HEK293 (cell line): ENCODE results near the gene FLT3LG.

Experiments
- GLIS1 ChIP-seq: fragments of 450-650 bp; formaldehyde crosslinking; IDR thresholded peaks from 2 replicates; pipeline ENCODE4 v1.5.1; 2016; ENCODE audit warnings: missing biosample characterization, missing genetic modification characterization
- REPIN1 ChIP-seq: fragments of 450-650 bp; formaldehyde crosslinking; IDR thresholded peaks from 2 replicates; pipeline ENCODE4 v1.5.1; 2017; ENCODE audit warnings: missing biosample characterization, missing genetic modification characterization, low read depth
- SP2 ChIP-seq: fragments of 450-650 bp; formaldehyde crosslinking; IDR thresholded peaks from 2 replicates; pipeline ENCODE4 v1.5.1; 2016; ENCODE audit warnings: missing biosample characterization, missing genetic modification characterization
- ZBTB20 ChIP-seq: fragments of 450-650 bp; formaldehyde crosslinking; IDR thresholded peaks from 2 replicates; pipeline ENCODE4 v1.5.1; 2016; ENCODE audit warnings: missing biosample characterization, missing genetic modification characterization
- ZNF132 ChIP-seq: fragments of 450-650 bp; formaldehyde crosslinking; IDR thresholded peaks from 2 replicates; pipeline ENCODE4 v1.5.1; 2017; ENCODE audit warnings: missing biosample characterization, missing genetic modification characterization, borderline replicate concordance
- ZNF169 ChIP-seq: fragments of 450-650 bp; formaldehyde crosslinking; IDR thresholded peaks from 2 replicates; pipeline ENCODE4 v1.5.1; 2016; ENCODE audit warnings: missing biosample characterization, missing genetic modification characterization
- ZNF223 ChIP-seq: fragments of 450-650 bp; formaldehyde crosslinking; IDR thresholded peaks from 2 replicates; pipeline ENCODE4 v1.5.1; 2016; ENCODE audit warnings: missing biosample characterization, missing genetic modification characterization
- ZNF274 ChIP-seq, 2 experiments: fragments of 200-500 bp in 1 of 2; fragments of 450-650 bp in 1 of 2; sonication (Bioruptor generic) in 1 of 2; formaldehyde crosslinking in 1 of 2; IDR thresholded peaks; 2 replicates each; pipeline versions ENCODE4 v1.5.1 to v1.6.1; 2014 to 2016; ENCODE audit warnings: borderline replicate concordance in 1 of 2, inconsistent platforms in 1 of 2, low read length in 1 of 2, missing biosample characterization in 1 of 2, missing genetic modification characterization in 1 of 2
- ZNF37A ChIP-seq: fragments of 450-650 bp; IDR thresholded peaks from 2 replicates; pipeline ENCODE4 v1.5.1; 2018; ENCODE audit warnings: missing biosample characterization, missing genetic modification characterization
- ZNF398 ChIP-seq: fragments of 450-650 bp; formaldehyde crosslinking; IDR thresholded peaks from 2 replicates; pipeline ENCODE4 v1.5.1; 2017; ENCODE audit warnings: missing biosample characterization, missing genetic modification characterization
- ZNF423 ChIP-seq: fragments of 450-650 bp; formaldehyde crosslinking; IDR thresholded peaks from 2 replicates; pipeline ENCODE4 v1.5.1; 2016; ENCODE audit warnings: missing biosample characterization, missing genetic modification characterization
- ZNF501 ChIP-seq: fragments of 450-650 bp; formaldehyde crosslinking; IDR thresholded peaks from 2 replicates; pipeline ENCODE4 v1.5.1; 2016; ENCODE audit warnings: missing biosample characterization, missing genetic modification characterization
- ZNF571 ChIP-seq: fragments of 450-650 bp; formaldehyde crosslinking; IDR thresholded peaks from 2 replicates; pipeline ENCODE4 v1.5.0; 2017; ENCODE audit warnings: missing biosample characterization, missing genetic modification characterization
- ZNF654 ChIP-seq: fragments of 450-650 bp; formaldehyde crosslinking; IDR thresholded peaks from 2 replicates; pipeline ENCODE4 v1.5.1; 2016; ENCODE audit warnings: low read depth, missing biosample characterization, missing genetic modification characterization
- ZNF701 ChIP-seq: fragments of 450-650 bp; formaldehyde crosslinking; IDR thresholded peaks from 2 replicates; pipeline ENCODE4 v1.5.1; 2016; ENCODE audit warnings: missing biosample characterization, missing genetic modification characterization
- ZNF76 ChIP-seq: fragments of 450-650 bp; formaldehyde crosslinking; IDR thresholded peaks from 2 replicates; pipeline ENCODE4; 2016; ENCODE audit warnings: low read depth, missing biosample characterization, missing genetic modification characterization, borderline replicate concordance
- ZSCAN23 ChIP-seq: fragments of 450-650 bp; formaldehyde crosslinking; IDR thresholded peaks from 2 replicates; pipeline ENCODE4 v1.5.1; 2016; ENCODE audit warnings: missing biosample characterization, missing genetic modification characterization
- TF ChIP-seq, protein P1 (sequence below): fragments of 450-650 bp; formaldehyde crosslinking; IDR thresholded peaks from 2 replicates; pipeline ENCODE4 v1.5.1; 2016; ENCODE audit warnings: missing biosample characterization, missing genetic modification characterization, borderline replicate concordance
- TF ChIP-seq, protein P2 (sequence below): fragments of 450-650 bp; formaldehyde crosslinking; IDR thresholded peaks from 2 replicates; pipeline ENCODE4 v1.5.1; 2017; ENCODE audit warnings: missing biosample characterization, mild to moderate bottlenecking, missing genetic modification characterization, moderate library complexity
- TF ChIP-seq, protein P3 (sequence below): fragments of 450-650 bp; formaldehyde crosslinking; conservative IDR thresholded peaks from 2 replicates; pipeline ENCODE4 v1.5.1; 2016; ENCODE audit warnings: low read depth, missing biosample characterization, missing genetic modification characterization
- TF ChIP-seq, protein P4 (sequence below): fragments of 450-650 bp; formaldehyde crosslinking; IDR thresholded peaks from 2 replicates; pipeline ENCODE4 v1.5.1; 2016; ENCODE audit warnings: missing biosample characterization, missing genetic modification characterization

The FLT3LG gene

GRCh38 chr19:49533551-49534488, 59.8 kb downstream of the FLT3LG start (continued):
- TF ChIP-seq, protein P1, sequence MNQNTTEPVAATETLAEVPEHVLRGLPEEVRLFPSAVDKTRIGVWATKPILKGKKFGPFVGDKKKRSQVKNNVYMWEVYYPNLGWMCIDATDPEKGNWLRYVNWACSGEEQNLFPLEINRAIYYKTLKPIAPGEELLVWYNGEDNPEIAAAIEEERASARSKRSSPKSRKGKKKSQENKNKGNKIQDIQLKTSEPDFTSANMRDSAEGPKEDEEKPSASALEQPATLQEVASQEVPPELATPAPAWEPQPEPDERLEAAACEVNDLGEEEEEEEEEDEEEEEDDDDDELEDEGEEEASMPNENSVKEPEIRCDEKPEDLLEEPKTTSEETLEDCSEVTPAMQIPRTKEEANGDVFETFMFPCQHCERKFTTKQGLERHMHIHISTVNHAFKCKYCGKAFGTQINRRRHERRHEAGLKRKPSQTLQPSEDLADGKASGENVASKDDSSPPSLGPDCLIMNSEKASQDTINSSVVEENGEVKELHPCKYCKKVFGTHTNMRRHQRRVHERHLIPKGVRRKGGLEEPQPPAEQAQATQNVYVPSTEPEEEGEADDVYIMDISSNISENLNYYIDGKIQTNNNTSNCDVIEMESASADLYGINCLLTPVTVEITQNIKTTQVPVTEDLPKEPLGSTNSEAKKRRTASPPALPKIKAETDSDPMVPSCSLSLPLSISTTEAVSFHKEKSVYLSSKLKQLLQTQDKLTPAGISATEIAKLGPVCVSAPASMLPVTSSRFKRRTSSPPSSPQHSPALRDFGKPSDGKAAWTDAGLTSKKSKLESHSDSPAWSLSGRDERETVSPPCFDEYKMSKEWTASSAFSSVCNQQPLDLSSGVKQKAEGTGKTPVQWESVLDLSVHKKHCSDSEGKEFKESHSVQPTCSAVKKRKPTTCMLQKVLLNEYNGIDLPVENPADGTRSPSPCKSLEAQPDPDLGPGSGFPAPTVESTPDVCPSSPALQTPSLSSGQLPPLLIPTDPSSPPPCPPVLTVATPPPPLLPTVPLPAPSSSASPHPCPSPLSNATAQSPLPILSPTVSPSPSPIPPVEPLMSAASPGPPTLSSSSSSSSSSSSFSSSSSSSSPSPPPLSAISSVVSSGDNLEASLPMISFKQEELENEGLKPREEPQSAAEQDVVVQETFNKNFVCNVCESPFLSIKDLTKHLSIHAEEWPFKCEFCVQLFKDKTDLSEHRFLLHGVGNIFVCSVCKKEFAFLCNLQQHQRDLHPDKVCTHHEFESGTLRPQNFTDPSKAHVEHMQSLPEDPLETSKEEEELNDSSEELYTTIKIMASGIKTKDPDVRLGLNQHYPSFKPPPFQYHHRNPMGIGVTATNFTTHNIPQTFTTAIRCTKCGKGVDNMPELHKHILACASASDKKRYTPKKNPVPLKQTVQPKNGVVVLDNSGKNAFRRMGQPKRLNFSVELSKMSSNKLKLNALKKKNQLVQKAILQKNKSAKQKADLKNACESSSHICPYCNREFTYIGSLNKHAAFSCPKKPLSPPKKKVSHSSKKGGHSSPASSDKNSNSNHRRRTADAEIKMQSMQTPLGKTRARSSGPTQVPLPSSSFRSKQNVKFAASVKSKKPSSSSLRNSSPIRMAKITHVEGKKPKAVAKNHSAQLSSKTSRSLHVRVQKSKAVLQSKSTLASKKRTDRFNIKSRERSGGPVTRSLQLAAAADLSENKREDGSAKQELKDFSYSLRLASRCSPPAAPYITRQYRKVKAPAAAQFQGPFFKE (tag by site-specific recombination) = no peak
- TF ChIP-seq REPIN1 (tag by site-specific recombination) = no peak
- TF ChIP-seq ZNF132 = no peak
- TF ChIP-seq ZNF501 (tag by site-specific recombination) = no peak
- TF ChIP-seq ZNF423 (tag by site-specific recombination) = no peak
- TF ChIP-seq, protein P2, sequence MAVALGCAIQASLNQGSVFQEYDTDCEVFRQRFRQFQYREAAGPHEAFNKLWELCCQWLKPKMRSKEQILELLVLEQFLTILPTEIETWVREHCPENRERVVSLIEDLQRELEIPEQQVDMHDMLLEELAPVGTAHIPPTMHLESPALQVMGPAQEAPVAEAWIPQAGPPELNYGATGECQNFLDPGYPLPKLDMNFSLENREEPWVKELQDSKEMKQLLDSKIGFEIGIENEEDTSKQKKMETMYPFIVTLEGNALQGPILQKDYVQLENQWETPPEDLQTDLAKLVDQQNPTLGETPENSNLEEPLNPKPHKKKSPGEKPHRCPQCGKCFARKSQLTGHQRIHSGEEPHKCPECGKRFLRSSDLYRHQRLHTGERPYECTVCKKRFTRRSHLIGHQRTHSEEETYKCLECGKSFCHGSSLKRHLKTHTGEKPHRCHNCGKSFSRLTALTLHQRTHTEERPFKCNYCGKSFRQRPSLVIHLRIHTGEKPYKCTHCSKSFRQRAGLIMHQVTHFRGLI (tag by site-specific recombination) = no peak
- TF ChIP-seq ZNF169 = no peak
- peak; percentile 81 for TF ChIP-seq GLIS1 (tag by site-specific recombination)
- TF ChIP-seq, protein P3, sequence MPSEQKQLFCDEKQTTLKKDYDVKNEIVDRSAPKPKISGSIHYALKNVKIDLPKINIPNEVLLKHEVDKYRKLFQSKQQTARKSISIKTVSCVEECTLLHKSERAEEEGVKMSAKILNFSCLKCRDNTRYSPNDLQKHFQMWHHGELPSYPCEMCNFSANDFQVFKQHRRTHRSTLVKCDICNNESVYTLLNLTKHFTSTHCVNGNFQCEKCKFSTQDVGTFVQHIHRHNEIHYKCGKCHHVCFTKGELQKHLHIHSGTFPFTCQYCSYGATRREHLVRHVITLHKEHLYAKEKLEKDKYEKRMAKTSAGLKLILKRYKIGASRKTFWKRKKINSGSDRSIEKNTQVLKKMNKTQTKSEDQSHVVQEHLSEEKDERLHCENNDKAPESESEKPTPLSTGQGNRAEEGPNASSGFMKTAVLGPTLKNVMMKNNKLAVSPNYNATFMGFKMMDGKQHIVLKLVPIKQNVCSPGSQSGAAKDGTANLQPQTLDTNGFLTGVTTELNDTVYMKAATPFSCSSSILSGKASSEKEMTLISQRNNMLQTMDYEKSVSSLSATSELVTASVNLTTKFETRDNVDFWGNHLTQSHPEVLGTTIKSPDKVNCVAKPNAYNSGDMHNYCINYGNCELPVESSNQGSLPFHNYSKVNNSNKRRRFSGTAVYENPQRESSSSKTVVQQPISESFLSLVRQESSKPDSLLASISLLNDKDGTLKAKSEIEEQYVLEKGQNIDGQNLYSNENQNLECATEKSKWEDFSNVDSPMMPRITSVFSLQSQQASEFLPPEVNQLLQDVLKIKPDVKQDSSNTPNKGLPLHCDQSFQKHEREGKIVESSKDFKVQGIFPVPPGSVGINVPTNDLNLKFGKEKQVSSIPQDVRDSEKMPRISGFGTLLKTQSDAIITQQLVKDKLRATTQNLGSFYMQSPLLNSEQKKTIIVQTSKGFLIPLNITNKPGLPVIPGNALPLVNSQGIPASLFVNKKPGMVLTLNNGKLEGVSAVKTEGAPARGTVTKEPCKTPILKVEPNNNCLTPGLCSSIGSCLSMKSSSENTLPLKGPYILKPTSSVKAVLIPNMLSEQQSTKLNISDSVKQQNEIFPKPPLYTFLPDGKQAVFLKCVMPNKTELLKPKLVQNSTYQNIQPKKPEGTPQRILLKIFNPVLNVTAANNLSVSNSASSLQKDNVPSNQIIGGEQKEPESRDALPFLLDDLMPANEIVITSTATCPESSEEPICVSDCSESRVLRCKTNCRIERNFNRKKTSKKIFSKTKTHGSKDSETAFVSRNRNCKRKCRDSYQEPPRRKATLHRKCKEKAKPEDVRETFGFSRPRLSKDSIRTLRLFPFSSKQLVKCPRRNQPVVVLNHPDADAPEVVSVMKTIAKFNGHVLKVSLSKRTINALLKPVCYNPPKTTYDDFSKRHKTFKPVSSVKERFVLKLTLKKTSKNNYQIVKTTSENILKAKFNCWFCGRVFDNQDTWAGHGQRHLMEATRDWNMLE (tag by site-specific recombination) = no peak
- no peak for TF ChIP-seq ZSCAN23 (tag by site-specific recombination)
- TF ChIP-seq ZNF654 = no peak
- peak; percentile 80 for TF ChIP-seq ZBTB20 (tag by site-specific recombination)
- TF ChIP-seq ZNF701 = no peak
- no peak for TF ChIP-seq ZNF571
- TF ChIP-seq ZNF37A (tag by site-specific recombination) = no peak
- no peak for TF ChIP-seq ZNF274 (IDR thresholded peaks at IDR 0.05; ENCODE audit: low read length)
- TF ChIP-seq ZNF274 (tag by site-specific recombination; IDR thresholded peaks at IDR 0.05; ENCODE audit: borderline replicate concordance) = no peak
- TF ChIP-seq ZNF223 (tag by site-specific recombination) = no peak
- TF ChIP-seq ZNF398 (tag by site-specific recombination) = 0 out of 2 replicates have a peak, but pooled peaks have one; percentile 15
- TF ChIP-seq SP2 (tag by site-specific recombination) = peak; percentile 64
- TF ChIP-seq ZNF76 (tag by site-specific recombination) = 0 out of 2 replicates have a peak, but pooled peaks have one; percentile 23
- TF ChIP-seq, protein P4, sequence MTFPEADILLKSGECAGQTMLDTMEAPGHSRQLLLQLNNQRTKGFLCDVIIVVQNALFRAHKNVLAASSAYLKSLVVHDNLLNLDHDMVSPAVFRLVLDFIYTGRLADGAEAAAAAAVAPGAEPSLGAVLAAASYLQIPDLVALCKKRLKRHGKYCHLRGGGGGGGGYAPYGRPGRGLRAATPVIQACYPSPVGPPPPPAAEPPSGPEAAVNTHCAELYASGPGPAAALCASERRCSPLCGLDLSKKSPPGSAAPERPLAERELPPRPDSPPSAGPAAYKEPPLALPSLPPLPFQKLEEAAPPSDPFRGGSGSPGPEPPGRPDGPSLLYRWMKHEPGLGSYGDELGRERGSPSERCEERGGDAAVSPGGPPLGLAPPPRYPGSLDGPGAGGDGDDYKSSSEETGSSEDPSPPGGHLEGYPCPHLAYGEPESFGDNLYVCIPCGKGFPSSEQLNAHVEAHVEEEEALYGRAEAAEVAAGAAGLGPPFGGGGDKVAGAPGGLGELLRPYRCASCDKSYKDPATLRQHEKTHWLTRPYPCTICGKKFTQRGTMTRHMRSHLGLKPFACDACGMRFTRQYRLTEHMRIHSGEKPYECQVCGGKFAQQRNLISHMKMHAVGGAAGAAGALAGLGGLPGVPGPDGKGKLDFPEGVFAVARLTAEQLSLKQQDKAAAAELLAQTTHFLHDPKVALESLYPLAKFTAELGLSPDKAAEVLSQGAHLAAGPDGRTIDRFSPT (tag by site-specific recombination) = no peak
